ENCODE measurements around the gene ERCC4.

Gene ERCC4

DNA sequence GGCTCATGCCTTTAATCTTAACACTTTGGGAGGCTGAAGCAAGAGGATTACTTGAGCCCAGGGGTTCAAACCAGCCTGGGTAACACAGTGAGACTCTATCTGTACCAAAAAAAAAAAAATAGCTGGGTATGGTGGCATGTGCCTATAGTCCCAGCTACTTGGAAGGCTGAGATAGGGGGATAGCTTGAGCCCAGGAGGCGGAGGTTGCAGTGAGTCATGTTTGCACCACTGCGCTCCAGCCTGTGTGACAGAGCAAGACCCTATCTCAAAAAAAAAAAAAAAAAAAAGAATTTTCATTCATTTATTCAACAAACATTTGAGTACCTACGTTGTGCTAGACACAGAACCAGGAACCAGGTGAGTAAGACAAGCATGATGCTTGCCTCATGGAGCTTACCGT is 77.6 kb downstream of the ERCC4 start:
- DNase-seq = no peak

- no peak for DNase-seq
These were observed 78.0 kb downstream of the ERCC4 start for GRCh38 chr16:13997933-13998332.

DNA sequence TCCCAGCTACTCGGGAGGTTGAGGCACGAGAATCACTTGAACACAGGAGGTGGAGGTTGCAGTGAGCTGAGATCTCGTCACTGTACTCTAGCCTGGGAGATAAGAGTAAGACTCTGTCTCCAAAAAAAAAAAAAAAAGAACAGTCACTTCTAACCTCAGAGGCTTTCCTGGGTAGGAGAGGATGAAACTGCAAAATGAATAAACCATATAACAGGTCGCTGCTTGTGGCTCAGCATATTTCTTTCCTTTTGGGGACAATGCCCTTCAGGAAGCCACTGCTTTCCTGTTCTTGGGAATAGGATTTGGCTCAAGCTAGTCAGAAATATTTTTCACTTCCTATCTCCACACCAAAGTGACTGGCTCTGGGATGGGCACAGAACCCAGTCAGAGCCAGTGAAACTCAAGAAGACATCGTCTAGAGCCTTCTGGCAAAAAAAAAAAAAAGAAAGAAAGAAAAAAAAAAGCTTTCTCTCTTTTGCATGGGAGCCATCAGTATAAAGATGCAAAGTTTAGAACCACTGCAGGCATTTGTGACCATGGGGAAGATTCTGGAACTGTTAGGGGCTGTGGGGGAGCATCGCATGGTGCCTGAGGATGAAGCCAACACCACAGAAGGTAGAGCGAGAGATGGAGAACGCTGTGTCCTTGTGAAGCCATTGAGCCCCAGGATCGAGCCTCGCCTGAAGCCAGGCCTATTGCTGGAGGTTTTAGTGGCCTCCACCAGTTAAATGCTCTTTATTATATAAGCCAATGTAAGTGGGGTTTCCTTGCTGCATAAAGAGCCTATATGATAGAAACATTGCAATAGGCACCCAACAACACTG is 79.3 kb downstream of the ERCC4 start:
- DNase-seq = no peak

DNA sequence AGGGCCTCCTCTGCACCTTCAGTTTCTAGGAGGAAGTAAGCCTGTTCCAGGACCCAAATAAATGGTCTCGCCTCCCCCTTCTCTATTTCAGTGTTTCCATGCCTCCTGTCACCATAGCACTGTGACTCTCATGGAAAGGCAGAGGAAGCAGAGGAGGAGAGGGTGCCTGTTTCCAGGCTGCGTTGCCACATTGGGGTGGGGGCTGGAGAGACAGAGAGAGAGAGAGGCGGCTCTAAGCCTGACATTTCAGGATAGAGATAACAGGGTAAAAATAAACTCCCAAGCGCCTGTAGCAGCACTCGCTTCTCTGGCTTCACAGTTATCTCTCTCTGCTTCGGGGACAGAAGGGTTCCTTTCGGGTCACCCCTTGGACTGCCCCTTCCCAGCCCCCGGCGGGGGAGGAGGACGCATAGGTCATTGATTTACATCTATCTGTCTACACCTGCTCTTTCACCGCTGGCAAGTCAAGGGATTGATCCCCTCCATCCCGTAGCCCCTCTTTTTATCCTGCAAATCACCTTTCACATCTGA is 80.0 kb downstream of the ERCC4 start:
- DNase-seq = no peak

- DNase-seq = no peak
These were observed 81.6 kb downstream of the ERCC4 start for GRCh38 chr16:14001521-14001920.

Data from effector CD8-positive, alpha-beta T cell (primary cell).